ENCODE measurements around the gene NT5DC4. TPM values are rescaled to one million over a fixed set of nuclear protein-coding genes. Genes with fewer than 3 reads are reported as not detected.

Gene NT5DC4
- total RNA-seq, 1 experiment from 2014 or later, result 0.22 TPM

GRCh38 chr2:112788653-112789052 lies 67.8 kb downstream of the NT5DC4 start:
- TF ChIP-seq MAX (IDR thresholded peaks at IDR 0.05) (no peak), JUND (IDR thresholded peaks at IDR 0.05) (no peak), POLR2A (IDR thresholded peaks at IDR 0.05; ENCODE audit: borderline replicate concordance, extremely low read depth, insufficient read depth, insufficient read length) (no peak), EZH2phosphoT487 (IDR thresholded peaks at IDR 0.05; ENCODE audit: borderline replicate concordance) (no peak), EZH2 (IDR thresholded peaks at IDR 0.05) (no peak), ZFX (IDR thresholded peaks at IDR 0.05) (no peak), POLR2AphosphoS5 (IDR thresholded peaks at IDR 0.05; ENCODE audit: low read depth, low read length) (no peak), SIN3A (IDR thresholded peaks at IDR 0.05; ENCODE audit: low read depth) (no peak)
- TF ChIP-seq, protein P1, sequence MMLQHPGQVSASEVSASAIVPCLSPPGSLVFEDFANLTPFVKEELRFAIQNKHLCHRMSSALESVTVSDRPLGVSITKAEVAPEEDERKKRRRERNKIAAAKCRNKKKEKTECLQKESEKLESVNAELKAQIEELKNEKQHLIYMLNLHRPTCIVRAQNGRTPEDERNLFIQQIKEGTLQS (IDR thresholded peaks at IDR 0.05), result no peak
- Histone ChIP-seq H3K79me2 (ENCODE audit: insufficient read depth, low read length) (no peaks in the 10 kb centered on the region), H3K36me3 (ENCODE audit: control insufficient read depth in 1 of 2, insufficient read depth in 2 of 2, low read length in 2 of 2) (no peaks in the 10 kb centered on the region), H2AFZ (ENCODE audit: low read depth, low read length, poor library complexity, severe bottlenecking) (no peak overlapping the region), H3K4me1 (ENCODE audit: control insufficient read depth in 1 of 2, insufficient read depth in 2 of 2, low read length in 2 of 2) (peaks cover 0 to 10% of the 10 kb centered on the region in 2 experiments; a peak in 2 of 4 replicates), H3K27ac (ENCODE audit: low read depth, low read length) (no peak overlapping the region), H3K9me2 (ENCODE audit: insufficient read depth) (no peaks in the 10 kb centered on the region), H4K20me1 (ENCODE audit: insufficient read depth) (no peaks in the 10 kb centered on the region), H3K4me2 (ENCODE audit: low read length) (no peak overlapping the region), H3K27me3 (ENCODE audit: insufficient read depth, low read length) (no peaks in the 10 kb centered on the region), H3K9ac (ENCODE audit: low read length) (no peak overlapping the region), H3K9me3 (ENCODE audit: control insufficient read depth in 1 of 2, insufficient read depth in 1 of 2, low read depth in 1 of 2, low read length in 2 of 2) (no peaks in the 10 kb centered on the region), H3K4me3 (replicated peaks in 1 of 2; ENCODE audit: low read depth in 1 of 2, low read length in 2 of 2) (no peak overlapping the region)
- DNase-seq (ENCODE audit: low read depth, low spot score), result no peak
- intact Hi-C loops (cut with micrococcal nuclease), result no loop called here
- ChIA-PET CTCF (interaction anchor here (1.3 kb wide), 1 partner anchor 153 kb away, joined by 3 read pairs; no protein-coding TSS in a partner anchor), RAD21 (ENCODE audit: low non-redundant PET in 1 of 2, low total read pairs in 2 of 2, uncharacterized antibody in 2 of 2, unreplicated experiment in 2 of 2) (no interaction called here), POLR2A (no interaction called here)
- ATAC-seq, result no peak
- no TSS peak for BruUV-seq (replicated peaks)

Other genes with a start within 250 kb of the NT5DC4 start
- 58.7 TPM for gene TTL, start 238.9 kb upstream of the NT5DC4 start, total RNA-seq (2021; ENCODE audit: unreplicated experiment)
- gene POLR1B, start 178.6 kb upstream of the NT5DC4 start, total RNA-seq (2021; ENCODE audit: unreplicated experiment), result 57.7 TPM
- 49.8 TPM for gene CHCHD5, start 136.4 kb upstream of the NT5DC4 start, total RNA-seq (2021; ENCODE audit: unreplicated experiment)
- 154 TPM for gene SLC20A1, start 75.1 kb upstream of the NT5DC4 start, total RNA-seq (2021; ENCODE audit: unreplicated experiment)
- gene CKAP2L, start 43.6 kb downstream of the NT5DC4 start, total RNA-seq (2021; ENCODE audit: unreplicated experiment), result 27.5 TPM
- gene IL1A, start 63.5 kb downstream of the NT5DC4 start, total RNA-seq (2021; ENCODE audit: unreplicated experiment), result 0.10 TPM
- not detected for gene IL1B, start 115.8 kb downstream of the NT5DC4 start, total RNA-seq (2021; ENCODE audit: unreplicated experiment)
- not detected for gene IL37, start 190.1 kb downstream of the NT5DC4 start, total RNA-seq (2021; ENCODE audit: unreplicated experiment)